Stimulated activated naive CD8-positive, alpha-beta T cell treated with anti-CD3 and anti-CD28 coated beads, Interleukin-15, Interleukin-2, amounts not matched to agents 100 ng/mL and 50 ng/mL, for 24 hours (primary cell): Measurements from ENCODE around the gene HNRNPA0.

Experiments used
- H3K27ac Mint-ChIP-seq: one replicate; pipeline ENCODE4 v1.8.0; 2021; ENCODE audit warnings: mild to moderate bottlenecking, mixed read lengths
- H3K27me3 Mint-ChIP-seq: one replicate; pipeline ENCODE4 v1.8.0; 2021; ENCODE audit warnings: mixed read lengths
- H3K36me3 Mint-ChIP-seq: one replicate; pipeline ENCODE4 v1.8.0; 2021; ENCODE audit warnings: low read depth, mixed read lengths
- H3K4me1 Mint-ChIP-seq: one replicate; pipeline ENCODE4 v1.8.0; 2021; ENCODE audit warnings: low read depth, mixed read lengths
- H3K4me3 Mint-ChIP-seq: one replicate; pipeline ENCODE4 v1.8.0; 2021; ENCODE audit warnings: mild to moderate bottlenecking, mixed read lengths
- H3K9me3 Mint-ChIP-seq: one replicate; pipeline ENCODE4 v1.8.0; 2021; ENCODE audit warnings: mixed read lengths

HNRNPA0 gene

GRCh38 chr5:137716337-137716736 lies 37.8 kb downstream of the HNRNPA0 start:
- Mint-ChIP-seq H3K4me3 (no peak overlapping the region), H3K27me3 (no peaks in the 10 kb centered on the region), H3K4me1 (no peaks in the 10 kb centered on the region), H3K27ac (no peak overlapping the region), H3K9me3 (peaks cover 7% of the 10 kb centered on the region), H3K36me3 (peaks cover 17% of the 10 kb centered on the region)

- peaks cover 7% of the 10 kb centered on the region for H3K9me3 Mint-ChIP-seq
- H3K27ac Mint-ChIP-seq = no peak overlapping the region
- H3K27me3 Mint-ChIP-seq = no peaks in the 10 kb centered on the region
- H3K4me3 Mint-ChIP-seq = no peak overlapping the region
- H3K4me1 Mint-ChIP-seq = no peaks in the 10 kb centered on the region
- peaks cover 17% of the 10 kb centered on the region for H3K36me3 Mint-ChIP-seq
Measured at GRCh38 chr5:137715456-137715855, 38.7 kb downstream of the HNRNPA0 start.

DNA sequence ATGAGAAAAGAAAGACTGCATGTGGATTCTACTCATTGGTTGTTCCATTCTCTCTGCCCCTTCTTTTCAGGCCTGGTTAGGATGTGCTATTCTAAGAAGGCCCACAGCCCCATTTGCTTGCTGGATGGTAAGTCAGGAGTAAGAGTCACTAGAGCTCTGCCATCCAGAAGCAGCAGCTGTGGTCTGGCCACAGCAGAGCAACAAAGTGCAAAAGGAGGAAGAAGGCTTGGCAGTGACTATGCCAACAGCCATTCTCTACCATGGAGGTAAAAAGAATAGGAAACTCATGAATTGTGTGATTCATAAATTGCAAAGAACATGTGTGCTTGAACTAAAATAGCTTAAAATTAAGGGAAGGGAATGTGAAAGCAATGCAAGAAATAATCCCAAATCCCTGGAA lies 39.2 kb downstream of the HNRNPA0 start:
- H3K9me3 Mint-ChIP-seq = peaks cover 7% of the 10 kb centered on the region
- peaks cover 17% of the 10 kb centered on the region for H3K36me3 Mint-ChIP-seq
- H3K4me1 Mint-ChIP-seq = no peaks in the 10 kb centered on the region
- no peak overlapping the region for H3K4me3 Mint-ChIP-seq
- no peaks in the 10 kb centered on the region for H3K27me3 Mint-ChIP-seq
- H3K27ac Mint-ChIP-seq = no peak overlapping the region

GRCh38 chr5:137714494-137714893 lies 39.7 kb downstream of the HNRNPA0 start:
- Mint-ChIP-seq H3K4me1 (no peaks in the 10 kb centered on the region), H3K36me3 (peaks cover 20% of the 10 kb centered on the region), H3K27me3 (no peaks in the 10 kb centered on the region), H3K27ac (no peak overlapping the region), H3K9me3 (peaks cover 7% of the 10 kb centered on the region), H3K4me3 (no peak overlapping the region)

DNA sequence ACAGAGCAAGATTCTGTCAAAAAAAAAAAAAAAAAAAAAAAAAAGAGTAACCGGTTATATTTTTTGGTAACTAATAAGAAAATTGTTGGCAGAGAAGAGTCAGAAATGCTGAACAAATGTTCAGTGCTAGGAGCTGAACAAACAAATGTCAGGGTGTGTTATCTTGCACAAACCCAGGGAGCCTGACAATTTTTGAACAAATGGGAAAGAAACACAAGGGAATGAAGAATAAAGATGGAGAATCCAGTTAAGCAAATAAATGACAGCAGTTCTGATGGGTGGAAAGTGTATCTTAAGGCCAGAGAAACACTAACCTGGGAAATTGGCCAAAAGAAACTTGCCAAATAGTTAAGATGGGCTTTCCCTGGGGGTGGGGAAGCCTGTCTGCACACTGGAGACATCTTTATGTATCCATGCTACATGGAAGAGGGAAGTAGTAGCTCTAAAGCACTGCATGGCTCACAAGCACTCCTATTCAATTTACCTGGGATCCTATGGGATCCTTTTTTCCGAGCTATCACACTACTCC lies 42.0 kb downstream of the HNRNPA0 start:
- Mint-ChIP-seq H3K27ac (no peak overlapping the region), H3K9me3 (peaks cover 7% of the 10 kb centered on the region), H3K36me3 (peaks cover 24% of the 10 kb centered on the region), H3K27me3 (no peaks in the 10 kb centered on the region), H3K4me1 (no peaks in the 10 kb centered on the region), H3K4me3 (no peak overlapping the region)

GRCh38 chr5:137710086-137710485 lies 44.1 kb downstream of the HNRNPA0 start:
- Mint-ChIP-seq H3K27me3 (no peaks in the 10 kb centered on the region), H3K9me3 (peaks cover 7% of the 10 kb centered on the region), H3K4me3 (no peak overlapping the region), H3K27ac (no peak overlapping the region), H3K4me1 (no peaks in the 10 kb centered on the region), H3K36me3 (peaks cover 32% of the 10 kb centered on the region)

DNA sequence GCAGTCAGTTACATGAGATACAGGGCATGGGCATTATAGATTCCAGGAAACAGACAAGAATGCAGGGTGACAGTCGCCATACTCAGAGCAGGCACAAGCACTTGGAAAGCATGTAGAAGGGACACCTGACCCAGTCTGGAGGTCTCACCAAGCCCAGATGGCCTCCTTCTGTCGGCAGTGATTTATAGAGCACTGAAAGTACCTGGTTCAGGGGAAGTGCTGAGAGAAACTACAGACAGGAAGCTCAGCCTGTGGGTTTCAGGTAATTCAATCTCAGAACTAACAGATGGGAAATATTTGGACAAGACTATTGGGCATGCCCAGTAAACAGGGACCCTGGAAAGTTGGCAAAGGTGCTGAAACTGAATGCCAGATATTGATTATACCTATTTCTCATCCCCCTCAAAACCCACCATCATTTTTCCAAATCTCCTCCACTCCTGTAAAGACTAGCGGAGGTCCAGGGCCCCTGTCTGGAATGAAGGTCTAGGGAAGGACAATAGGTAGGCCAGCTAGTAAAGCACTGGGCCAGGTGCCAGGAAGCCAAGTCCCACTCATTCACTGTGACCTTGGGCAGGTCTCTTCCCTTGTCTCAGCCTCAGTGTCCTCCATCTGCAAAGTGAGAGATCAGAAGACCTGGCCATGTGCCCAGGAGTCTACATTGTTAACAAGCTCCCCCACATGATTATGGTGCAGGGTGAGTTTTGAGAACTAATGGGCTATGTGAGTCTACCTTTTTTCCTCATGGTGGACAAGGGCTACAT lies 45.2 kb downstream of the HNRNPA0 start:
- H3K4me1 Mint-ChIP-seq = no peaks in the 10 kb centered on the region
- peaks cover 7% of the 10 kb centered on the region for H3K9me3 Mint-ChIP-seq
- H3K27ac Mint-ChIP-seq = no peak overlapping the region
- H3K4me3 Mint-ChIP-seq = no peak overlapping the region
- no peaks in the 10 kb centered on the region for H3K27me3 Mint-ChIP-seq
- peaks cover 23% of the 10 kb centered on the region for H3K36me3 Mint-ChIP-seq

DNA sequence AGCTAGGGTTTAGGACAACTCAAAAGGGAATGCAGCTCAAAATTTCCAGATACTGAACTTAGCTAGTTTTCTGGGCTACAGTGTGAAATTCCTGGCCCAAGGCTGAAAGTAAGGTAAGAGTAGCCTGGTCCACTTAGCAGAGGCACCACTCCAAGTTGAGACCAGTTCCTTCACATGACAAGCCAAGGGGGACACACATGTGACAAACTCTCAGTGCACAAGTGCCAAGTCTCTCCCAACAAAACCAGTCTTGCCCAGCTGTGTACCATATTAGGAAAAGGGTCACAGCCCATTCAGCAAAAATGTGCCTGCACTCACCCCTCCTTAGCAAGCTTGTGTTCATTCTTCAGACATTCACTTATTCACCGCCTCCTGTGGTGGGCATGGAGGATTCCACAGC lies 46.1 kb downstream of the HNRNPA0 start:
- no peaks in the 10 kb centered on the region for H3K27me3 Mint-ChIP-seq
- H3K27ac Mint-ChIP-seq = no peak overlapping the region
- peaks cover 19% of the 10 kb centered on the region for H3K36me3 Mint-ChIP-seq
- no peaks in the 10 kb centered on the region for H3K4me1 Mint-ChIP-seq
- peaks cover 4% of the 10 kb centered on the region for H3K9me3 Mint-ChIP-seq
- H3K4me3 Mint-ChIP-seq = no peak overlapping the region

- no peaks in the 10 kb centered on the region for H3K4me1 Mint-ChIP-seq
- no peak overlapping the region for H3K27ac Mint-ChIP-seq
- no peaks in the 10 kb centered on the region for H3K27me3 Mint-ChIP-seq
- no peaks in the 10 kb centered on the region for H3K9me3 Mint-ChIP-seq
- no peak overlapping the region for H3K4me3 Mint-ChIP-seq
- H3K36me3 Mint-ChIP-seq = peaks cover 15% of the 10 kb centered on the region
Measured at GRCh38 chr5:137706841-137707240, 47.3 kb downstream of the HNRNPA0 start.

DNA sequence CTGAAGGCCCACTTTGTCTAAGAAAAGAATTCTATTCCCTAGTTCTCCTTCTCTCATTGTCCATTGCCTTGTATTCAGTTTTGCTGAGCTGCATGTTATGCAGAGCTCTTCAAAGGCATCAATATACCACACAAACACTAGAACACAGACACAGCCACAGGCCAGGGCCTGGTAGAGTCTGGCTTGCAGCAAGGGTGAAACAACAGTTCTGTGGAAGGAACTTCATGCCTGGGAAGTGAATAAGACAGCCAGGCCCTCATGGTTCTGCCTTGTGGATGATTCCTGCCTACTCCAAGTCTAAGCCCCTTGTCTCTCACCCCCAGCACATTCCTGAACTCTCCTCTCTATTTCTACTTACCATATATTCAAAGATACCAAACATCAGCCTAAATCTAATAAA lies 49.1 kb downstream of the HNRNPA0 start:
- no peak overlapping the region for H3K4me3 Mint-ChIP-seq
- H3K4me1 Mint-ChIP-seq = no peaks in the 10 kb centered on the region
- H3K36me3 Mint-ChIP-seq = peaks cover 15% of the 10 kb centered on the region
- no peaks in the 10 kb centered on the region for H3K9me3 Mint-ChIP-seq
- no peaks in the 10 kb centered on the region for H3K27me3 Mint-ChIP-seq
- H3K27ac Mint-ChIP-seq = no peak overlapping the region

- H3K4me1 Mint-ChIP-seq = no peaks in the 10 kb centered on the region
- no peaks in the 10 kb centered on the region for H3K9me3 Mint-ChIP-seq
- H3K4me3 Mint-ChIP-seq = no peak overlapping the region
- H3K27me3 Mint-ChIP-seq = no peaks in the 10 kb centered on the region
- H3K36me3 Mint-ChIP-seq = peaks cover 10% of the 10 kb centered on the region
- H3K27ac Mint-ChIP-seq = no peak overlapping the region
Measured at GRCh38 chr5:137703565-137703964, 50.6 kb downstream of the HNRNPA0 start.

GRCh38 chr5:137700282-137700680 lies 53.9 kb downstream of the HNRNPA0 start:
- peaks cover 23% of the 10 kb centered on the region for H3K4me1 Mint-ChIP-seq
- H3K27ac Mint-ChIP-seq = no peak overlapping the region
- H3K9me3 Mint-ChIP-seq = no peaks in the 10 kb centered on the region
- peaks cover 4% of the 10 kb centered on the region for H3K36me3 Mint-ChIP-seq
- H3K27me3 Mint-ChIP-seq = no peaks in the 10 kb centered on the region
- no peak overlapping the region for H3K4me3 Mint-ChIP-seq

GRCh38 chr5:137699336-137700281 lies 54.6 kb downstream of the HNRNPA0 start:
- no peaks in the 10 kb centered on the region for H3K27me3 Mint-ChIP-seq
- peaks cover 29% of the 10 kb centered on the region for H3K4me1 Mint-ChIP-seq
- H3K4me3 Mint-ChIP-seq = no peak overlapping the region
- H3K9me3 Mint-ChIP-seq = no peaks in the 10 kb centered on the region
- no peak overlapping the region for H3K27ac Mint-ChIP-seq
- peaks cover 4% of the 10 kb centered on the region for H3K36me3 Mint-ChIP-seq

DNA sequence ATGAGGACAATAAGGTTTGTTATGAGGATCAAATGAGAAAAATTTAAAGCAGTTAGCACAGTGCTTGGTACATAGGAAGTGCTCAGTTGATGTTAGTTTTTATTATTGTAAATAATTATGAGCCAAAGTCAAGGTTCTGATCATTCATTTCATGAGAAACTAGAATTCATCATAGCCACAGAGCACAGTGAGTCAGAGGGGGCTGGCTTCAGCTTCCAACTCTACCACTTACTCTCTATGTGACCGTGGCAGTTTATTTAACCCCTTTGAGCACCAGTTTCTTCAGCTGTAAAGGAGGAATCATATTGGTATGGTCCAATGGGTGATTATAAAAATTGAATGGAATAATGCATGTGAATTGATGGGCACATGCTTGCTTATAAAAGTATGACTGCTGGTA lies 57.7 kb downstream of the HNRNPA0 start:
- Mint-ChIP-seq H3K4me1 (peaks cover 34% of the 10 kb centered on the region), H3K27ac (peak overlapping the region; percentile 78), H3K36me3 (peaks cover 9% of the 10 kb centered on the region), H3K9me3 (no peaks in the 10 kb centered on the region), H3K4me3 (no peak overlapping the region), H3K27me3 (no peaks in the 10 kb centered on the region)
